ENCODE data around the gene CDC42. TPM values are rescaled to one million over a fixed set of nuclear protein-coding genes. Genes with fewer than 3 reads are reported as not detected.
A peak's percentile ranks its signal among the peaks of the same experiment; 100 is the strongest.
"Not testable (repeated sequence)": the region's sequence is repeated elsewhere in the genome, so short reads cannot be mapped to it uniquely, and the experiment has no call there.

Gene CDC42
- total RNA-seq, 1 donor from 2014 or later = 151 TPM

- intact Hi-C loops (cut with DNase I) = no loop called here
- DNase-seq (ENCODE audit: missing footprints) (no peak), ATAC-seq (peak; percentile 82)
Observed at GRCh38 chr1:22031214-22031962, 21.1 kb upstream of the CDC42 start.

GRCh38 chr1:22034834-22035233 is 17.7 kb upstream of the CDC42 start:
- DNase-seq (ENCODE audit: missing footprints); ATAC-seq; intact Hi-C loops (cut with DNase I): not testable (repeated sequence)

- intact Hi-C loops (cut with DNase I) = no loop called here
- DNase-seq (ENCODE audit: missing footprints) (no peak), ATAC-seq (no peak)
Observed at GRCh38 chr1:22037520-22037919, 15.0 kb upstream of the CDC42 start.

- intact Hi-C loops (cut with DNase I) = no loop called here
- DNase-seq (ENCODE audit: missing footprints) (no peak), ATAC-seq (peak; percentile 63)
Observed at GRCh38 chr1:22038036-22038435, 14.5 kb upstream of the CDC42 start.

GRCh38 chr1:22039594-22040285 is 12.8 kb upstream of the CDC42 start:
- ATAC-seq = peak; percentile 83
- peak; percentile 85 for DNase-seq (ENCODE audit: missing footprints)
- intact Hi-C loops (cut with DNase I) = no loop called here

- DNase-seq (ENCODE audit: missing footprints) = no peak
- intact Hi-C loops (cut with DNase I) = no loop called here
- ATAC-seq = no peak
Observed at GRCh38 chr1:22040286-22040623, 12.3 kb upstream of the CDC42 start.

GRCh38 chr1:22041505-22041904 is 11.0 kb upstream of the CDC42 start:
- intact Hi-C loops (cut with DNase I) = no loop called here
- ATAC-seq (no peak), DNase-seq (ENCODE audit: missing footprints) (no peak)

- intact Hi-C loops (cut with DNase I) = no loop called here
- no peak for DNase-seq (ENCODE audit: missing footprints)
- no peak for ATAC-seq
Observed at GRCh38 chr1:22043198-22043769, 9.2 kb upstream of the CDC42 start.

- DNase-seq (ENCODE audit: missing footprints) (no peak), ATAC-seq (no peak)
- intact Hi-C loops (cut with DNase I) = no loop called here
Observed at GRCh38 chr1:22044690-22045420, 7.7 kb upstream of the CDC42 start.

- intact Hi-C loops (cut with DNase I) = no loop called here
- DNase-seq (ENCODE audit: missing footprints) (no peak), ATAC-seq (no peak)
Observed at GRCh38 chr1:22045604-22046228, 6.8 kb upstream of the CDC42 start.

- DNase-seq (ENCODE audit: missing footprints) (no peak), ATAC-seq (no peak)
- intact Hi-C loops (cut with DNase I) = no loop called here
Observed at GRCh38 chr1:22048351-22049192, 3.9 kb upstream of the CDC42 start.

GRCh38 chr1:22050330-22050729 is 2.2 kb upstream of the CDC42 start:
- DNase-seq (ENCODE audit: missing footprints) = no peak
- intact Hi-C loops (cut with DNase I) = no loop called here
- no peak for ATAC-seq

GRCh38 chr1:22051607-22052114 is 848 bp upstream of the CDC42 start:
- intact Hi-C loops (cut with DNase I) = no loop called here
- DNase-seq (ENCODE audit: missing footprints) (no peak), ATAC-seq (no peak)

GRCh38 chr1:22053017-22053860 is 730 bp downstream of the CDC42 start:
- intact Hi-C loops (cut with DNase I) = no loop called here
- ATAC-seq (peak; percentile 71), DNase-seq (ENCODE audit: missing footprints) (peak; percentile 83)

GRCh38 chr1:22053861-22054770 is 1.6 kb downstream of the CDC42 start:
- no peak for DNase-seq (ENCODE audit: missing footprints)
- intact Hi-C loops (cut with DNase I) = no loop called here
- ATAC-seq = no peak

- DNase-seq (ENCODE audit: missing footprints) = no peak
- ATAC-seq = no peak
- intact Hi-C loops (cut with DNase I) = no loop called here
Observed at GRCh38 chr1:22055463-22055862, 3.0 kb downstream of the CDC42 start.

All from Right ventricle myocardium inferior (tissue), 1 donor.